ENCODE results near the gene IL22RA2.

IL22RA2 gene

DNA sequence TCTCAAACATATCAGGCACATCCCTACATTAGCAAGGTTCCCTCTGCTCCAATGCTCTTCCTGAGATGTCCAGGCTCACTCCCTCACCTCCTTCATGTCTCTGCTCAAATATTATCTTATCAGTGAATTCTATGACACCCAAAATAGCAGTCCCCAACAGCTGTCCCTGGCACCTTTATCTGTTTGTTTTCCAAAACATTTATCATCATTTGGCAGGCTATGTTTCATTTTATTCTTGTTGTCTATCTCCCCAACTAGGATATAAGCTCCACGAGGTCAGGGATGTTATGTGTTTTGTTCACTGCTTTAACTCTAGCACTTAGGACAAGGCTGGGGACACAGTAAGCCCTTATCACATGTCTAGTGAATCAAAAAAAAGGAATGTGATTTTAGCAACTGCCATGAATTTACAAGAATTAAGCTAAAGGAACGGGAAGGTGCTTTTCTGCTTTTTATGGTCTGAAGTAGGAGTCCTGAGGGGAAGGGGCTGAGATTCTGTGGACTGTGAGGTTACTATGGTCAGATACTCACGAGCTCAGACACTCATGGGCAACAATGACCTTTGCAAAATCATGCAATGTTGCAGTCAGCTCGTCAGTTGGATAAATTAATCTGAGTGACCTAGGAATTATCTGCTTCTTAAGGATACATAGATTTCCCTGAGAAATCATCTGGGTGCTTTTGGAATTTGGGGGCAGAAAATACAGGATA is 1.9 kb upstream of the IL22RA2 start:
- TF ChIP-seq, protein P1, sequence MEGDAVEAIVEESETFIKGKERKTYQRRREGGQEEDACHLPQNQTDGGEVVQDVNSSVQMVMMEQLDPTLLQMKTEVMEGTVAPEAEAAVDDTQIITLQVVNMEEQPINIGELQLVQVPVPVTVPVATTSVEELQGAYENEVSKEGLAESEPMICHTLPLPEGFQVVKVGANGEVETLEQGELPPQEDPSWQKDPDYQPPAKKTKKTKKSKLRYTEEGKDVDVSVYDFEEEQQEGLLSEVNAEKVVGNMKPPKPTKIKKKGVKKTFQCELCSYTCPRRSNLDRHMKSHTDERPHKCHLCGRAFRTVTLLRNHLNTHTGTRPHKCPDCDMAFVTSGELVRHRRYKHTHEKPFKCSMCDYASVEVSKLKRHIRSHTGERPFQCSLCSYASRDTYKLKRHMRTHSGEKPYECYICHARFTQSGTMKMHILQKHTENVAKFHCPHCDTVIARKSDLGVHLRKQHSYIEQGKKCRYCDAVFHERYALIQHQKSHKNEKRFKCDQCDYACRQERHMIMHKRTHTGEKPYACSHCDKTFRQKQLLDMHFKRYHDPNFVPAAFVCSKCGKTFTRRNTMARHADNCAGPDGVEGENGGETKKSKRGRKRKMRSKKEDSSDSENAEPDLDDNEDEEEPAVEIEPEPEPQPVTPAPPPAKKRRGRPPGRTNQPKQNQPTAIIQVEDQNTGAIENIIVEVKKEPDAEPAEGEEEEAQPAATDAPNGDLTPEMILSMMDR (IDR thresholded peaks at IDR 0.05) = no peak
- H3K4me3 ChIP-seq = no peak overlapping the region
- DNase-seq (ENCODE audit: low spot score) = no peak
- H3K27ac ChIP-seq = no peak overlapping the region

DNA sequence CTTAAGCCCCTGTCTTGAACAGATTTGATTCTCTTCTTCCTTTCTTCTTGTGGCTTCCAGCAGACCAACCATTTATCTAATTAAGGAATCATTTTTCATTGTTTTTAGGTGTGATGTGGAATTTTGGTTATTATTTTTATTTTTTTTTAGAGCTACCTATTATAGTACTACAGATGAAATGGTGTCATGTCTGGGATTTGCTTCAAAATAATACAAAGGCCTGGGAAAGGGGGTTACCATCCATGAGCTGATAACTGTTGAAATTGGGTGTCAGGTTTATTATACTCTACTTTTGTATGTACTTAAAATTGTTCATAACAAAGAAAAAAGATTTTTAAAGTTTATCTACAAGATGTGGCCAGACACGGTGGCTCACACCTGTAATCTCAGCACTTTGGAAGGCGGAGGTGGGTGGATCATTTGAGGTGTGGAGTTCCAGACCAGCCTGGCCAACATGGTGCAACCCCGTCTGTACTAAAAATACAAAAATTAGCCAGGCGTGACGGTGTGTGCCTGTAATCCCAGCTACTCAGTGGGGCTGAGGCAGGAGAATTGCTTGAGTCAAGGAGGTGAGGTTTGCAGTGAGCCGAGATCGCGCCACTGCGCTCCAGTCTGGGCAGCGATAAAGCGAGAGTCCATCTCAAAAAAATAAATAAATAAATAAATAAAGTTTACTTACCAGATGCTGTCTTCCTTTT is 561 bp downstream of the IL22RA2 start:
- TF ChIP-seq, protein P1 (IDR thresholded peaks at IDR 0.05) = no peak
- no peak overlapping the region for H3K27ac ChIP-seq
- no peak overlapping the region for H3K4me3 ChIP-seq

DNA sequence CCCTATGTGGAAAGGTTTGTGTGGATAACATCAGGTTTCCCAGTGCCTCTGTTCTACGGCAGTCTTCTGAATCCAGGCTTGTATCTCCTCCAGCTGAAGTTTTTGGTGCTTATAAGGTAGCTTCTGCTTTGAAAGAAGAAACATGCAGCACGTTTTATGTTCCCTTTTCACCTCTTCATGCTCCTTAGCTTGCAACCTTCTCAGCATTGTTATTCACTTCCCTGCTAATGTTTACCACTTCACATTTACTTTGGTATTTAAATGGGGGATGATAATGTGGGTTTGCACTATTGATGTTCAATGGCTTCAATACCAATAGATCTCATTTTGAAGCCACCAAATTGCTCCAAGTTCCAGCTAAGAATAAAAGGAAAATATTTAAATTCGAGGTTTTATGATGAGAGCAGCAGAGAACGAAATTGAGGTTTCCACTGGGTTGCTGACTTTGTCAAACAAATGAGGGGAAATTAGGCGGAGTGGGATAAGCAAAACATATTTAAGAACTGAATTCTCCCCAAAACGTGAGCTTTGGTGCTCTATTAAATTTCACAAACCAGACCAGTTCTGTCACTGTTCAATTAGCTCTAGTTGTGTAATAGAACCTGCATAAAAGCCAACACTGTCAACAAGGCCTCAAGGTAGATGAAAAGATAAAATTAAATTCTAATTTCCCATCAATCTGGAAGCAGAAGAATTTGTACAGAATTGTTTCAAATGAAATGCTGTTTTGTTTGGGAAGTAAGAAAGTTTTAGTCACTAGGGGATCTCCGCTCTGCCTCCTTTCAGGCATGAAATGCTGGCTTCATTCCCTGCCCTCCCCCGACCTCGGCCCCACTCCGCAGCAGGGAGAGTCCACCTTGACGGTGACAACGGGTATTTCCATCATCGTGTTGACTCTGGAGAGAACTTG is 1.4 kb downstream of the IL22RA2 start:
- no peak for DNase-seq (ENCODE audit: low spot score)
- Histone ChIP-seq H3K4me3 (no peak overlapping the region), H3K27ac (no peak overlapping the region)
- TF ChIP-seq, protein P1 (IDR thresholded peaks at IDR 0.05) = no peak

More for the DNA sequence above, 561 bp downstream of the IL22RA2 start:
- no peak for DNase-seq (ENCODE audit: low spot score)

DNA sequence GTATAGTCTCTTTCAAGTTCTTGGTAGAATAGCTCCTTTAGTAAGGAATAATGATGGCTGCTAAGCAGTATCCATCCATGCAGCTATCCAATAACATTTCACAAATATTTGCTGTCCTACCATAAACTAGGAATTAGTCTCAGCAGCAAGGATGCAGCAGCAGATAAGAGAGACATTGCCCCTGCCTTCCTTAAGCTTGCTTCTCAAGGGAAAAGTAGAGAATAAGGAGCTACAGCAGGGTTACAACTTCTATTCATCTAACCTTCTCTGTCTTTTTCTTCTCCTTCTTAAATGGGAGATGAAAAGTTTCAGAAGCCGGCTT is 2.4 kb downstream of the IL22RA2 start:
- no peak for DNase-seq (ENCODE audit: low spot score)
- TF ChIP-seq, protein P1 (IDR thresholded peaks at IDR 0.05) = no peak
- no peak overlapping the region for H3K4me3 ChIP-seq

DNA sequence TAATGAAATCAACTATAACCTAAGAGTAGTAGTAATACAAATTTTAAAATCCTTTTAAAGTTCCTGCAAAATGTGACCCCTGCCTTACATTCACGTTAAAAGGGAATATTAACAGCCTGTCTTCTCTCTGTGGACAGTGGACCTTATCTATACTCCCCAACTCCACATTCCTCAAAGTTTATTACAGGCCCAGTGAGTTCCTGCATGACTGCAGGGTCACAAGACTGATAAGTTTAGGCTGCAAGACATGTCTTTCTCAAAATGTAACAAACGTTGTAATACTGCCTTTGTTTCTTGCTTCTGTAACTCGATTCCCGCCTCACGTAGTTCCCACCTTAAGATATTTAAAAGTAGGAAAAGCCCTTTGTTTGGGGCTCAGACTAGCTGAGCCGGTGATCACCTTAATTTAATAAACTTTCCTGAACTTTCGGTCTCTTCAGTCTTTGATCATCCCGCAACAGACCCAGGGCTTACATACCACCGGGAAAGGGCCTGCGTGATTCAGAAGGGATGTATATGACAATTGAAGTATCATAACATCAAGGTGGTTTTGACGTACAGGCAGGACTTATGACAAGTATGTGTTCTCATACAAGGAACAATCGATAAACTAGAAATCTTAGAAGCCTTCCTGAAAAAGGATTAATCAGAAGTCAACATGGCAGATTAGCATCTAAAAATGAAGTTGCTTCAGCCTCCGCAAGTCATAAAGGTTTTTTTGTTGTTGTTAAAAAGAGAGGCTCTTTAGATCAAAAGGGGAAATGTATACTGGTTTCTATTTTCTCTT is 3.0 kb downstream of the IL22RA2 start:
- TF ChIP-seq, protein P1 (IDR thresholded peaks at IDR 0.05) = no peak
- no peak overlapping the region for H3K4me3 ChIP-seq
- H3K27ac ChIP-seq = no peak overlapping the region
- DNase-seq (ENCODE audit: low spot score) = no peak

More for the DNA sequence above, 2.4 kb downstream of the IL22RA2 start:
- no peak overlapping the region for H3K27ac ChIP-seq

DNA sequence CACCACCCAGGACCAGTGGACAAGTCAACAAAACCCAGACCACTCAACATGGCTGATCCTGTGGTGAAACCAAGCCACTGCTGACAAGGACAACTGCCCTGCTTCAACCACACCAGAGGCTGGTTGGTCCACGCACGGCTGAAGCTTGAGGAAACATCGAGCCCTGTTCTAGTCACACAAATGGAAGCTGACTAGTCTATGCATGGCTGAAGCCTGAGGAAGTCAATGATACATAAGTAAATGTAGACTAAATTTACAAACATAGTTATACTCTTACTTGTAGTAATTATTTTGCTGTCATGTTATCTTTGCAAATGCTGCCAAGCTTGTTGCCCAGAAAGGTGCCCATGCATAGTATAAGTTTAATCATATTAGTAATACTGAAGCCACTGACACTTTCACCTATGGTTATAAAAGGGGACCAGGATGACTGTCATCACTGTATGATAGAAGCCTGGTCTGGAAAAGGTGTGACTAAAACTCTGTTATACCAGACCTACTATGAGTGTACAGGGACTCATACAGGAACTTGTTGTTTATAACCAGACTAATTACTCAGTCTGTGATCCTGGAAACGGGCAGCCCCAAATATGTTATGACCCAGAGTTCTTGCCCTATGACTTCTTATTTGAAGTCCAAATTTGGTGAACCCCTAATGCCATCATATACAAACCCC is 5.6 kb downstream of the IL22RA2 start:
- no peak for DNase-seq (ENCODE audit: low spot score)
- TF ChIP-seq, protein P1 (IDR thresholded peaks at IDR 0.05) = no peak
- no peak overlapping the region for H3K27ac ChIP-seq
- H3K4me3 ChIP-seq = no peak overlapping the region

Data from coronary artery (tissue), 2 donors.